ENCODE data around the gene TMEM150A. TPM values are rescaled to one million over a fixed set of nuclear protein-coding genes. Genes with fewer than 3 reads are reported as not detected.

Gene TMEM150A
- total RNA-seq, 1 donor from 2014 or later, result 9.2 TPM

DNA sequence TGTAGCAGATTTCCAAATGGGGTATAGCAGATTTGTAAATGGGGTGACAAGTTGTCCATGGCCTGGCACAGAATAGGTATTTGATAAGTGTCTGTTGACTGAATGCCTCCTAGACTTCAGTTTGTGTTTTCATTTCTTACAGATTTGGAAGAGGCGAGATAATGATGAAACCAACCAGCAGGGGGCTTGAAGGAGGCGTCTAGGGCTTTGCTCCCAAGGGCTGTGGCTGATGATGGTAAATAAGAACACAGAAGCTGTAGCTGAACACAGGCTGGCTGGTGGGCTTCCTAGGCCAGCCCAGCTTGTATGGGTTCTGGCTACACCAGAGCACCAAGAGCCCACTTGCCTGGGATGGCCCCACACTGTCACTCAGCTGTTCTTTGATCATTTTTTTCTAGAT lies 46.1 kb upstream of the TMEM150A start:
- no peak for FAIRE-seq

DNA sequence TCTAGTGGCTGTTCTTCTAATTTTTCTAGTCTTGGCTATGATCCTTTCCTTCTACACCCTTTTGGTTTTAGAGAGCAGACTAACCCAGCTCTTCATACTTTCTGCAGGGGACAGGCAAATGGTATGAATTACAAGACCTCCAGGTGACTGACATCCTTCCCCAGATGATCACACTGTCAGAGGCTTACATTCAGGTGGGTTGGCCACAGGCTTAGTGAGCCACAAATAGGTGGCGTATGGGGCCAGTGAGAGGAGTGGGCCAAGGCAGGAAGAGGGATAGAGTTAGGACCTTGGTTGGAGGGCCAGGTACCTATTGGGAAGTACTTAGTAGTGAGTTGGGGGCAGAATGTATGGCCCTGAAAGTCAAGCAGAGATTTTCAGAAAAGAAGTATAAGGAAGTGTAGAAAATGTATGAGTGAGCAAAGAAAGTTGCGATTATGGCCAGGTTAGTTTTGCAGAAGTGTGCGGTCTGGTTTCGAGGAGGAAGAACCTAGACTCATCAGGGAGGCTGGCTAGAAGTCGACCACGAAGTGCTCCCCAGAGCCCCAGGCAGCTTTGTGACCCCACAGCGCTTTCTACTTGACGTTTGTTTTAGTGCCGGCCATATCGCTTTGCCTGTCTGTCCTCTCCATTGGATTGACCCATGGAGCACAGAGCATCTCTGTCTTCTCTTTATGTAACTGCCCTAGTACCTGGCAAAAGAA lies 45.5 kb upstream of the TMEM150A start:
- TF ChIP-seq, protein P1, sequence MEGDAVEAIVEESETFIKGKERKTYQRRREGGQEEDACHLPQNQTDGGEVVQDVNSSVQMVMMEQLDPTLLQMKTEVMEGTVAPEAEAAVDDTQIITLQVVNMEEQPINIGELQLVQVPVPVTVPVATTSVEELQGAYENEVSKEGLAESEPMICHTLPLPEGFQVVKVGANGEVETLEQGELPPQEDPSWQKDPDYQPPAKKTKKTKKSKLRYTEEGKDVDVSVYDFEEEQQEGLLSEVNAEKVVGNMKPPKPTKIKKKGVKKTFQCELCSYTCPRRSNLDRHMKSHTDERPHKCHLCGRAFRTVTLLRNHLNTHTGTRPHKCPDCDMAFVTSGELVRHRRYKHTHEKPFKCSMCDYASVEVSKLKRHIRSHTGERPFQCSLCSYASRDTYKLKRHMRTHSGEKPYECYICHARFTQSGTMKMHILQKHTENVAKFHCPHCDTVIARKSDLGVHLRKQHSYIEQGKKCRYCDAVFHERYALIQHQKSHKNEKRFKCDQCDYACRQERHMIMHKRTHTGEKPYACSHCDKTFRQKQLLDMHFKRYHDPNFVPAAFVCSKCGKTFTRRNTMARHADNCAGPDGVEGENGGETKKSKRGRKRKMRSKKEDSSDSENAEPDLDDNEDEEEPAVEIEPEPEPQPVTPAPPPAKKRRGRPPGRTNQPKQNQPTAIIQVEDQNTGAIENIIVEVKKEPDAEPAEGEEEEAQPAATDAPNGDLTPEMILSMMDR (IDR thresholded peaks at IDR 0.05; ENCODE audit: insufficient read depth, low read length, severe bottlenecking), result no peak
- Histone ChIP-seq H3K36me3 (ENCODE audit: control insufficient read depth, insufficient read depth, low read length) (peaks cover 26% of the 10 kb centered on the region), H3K4me3 (ENCODE audit: low read depth, low read length) (no peak overlapping the region), H3K27me3 (ENCODE audit: control insufficient read depth, insufficient read depth, low read length) (no peaks in the 10 kb centered on the region)
- DNase-seq (ENCODE audit: low read depth) (no peak), FAIRE-seq (no peak)

More for the DNA sequence above, 46.1 kb upstream of the TMEM150A start:
- Histone ChIP-seq H3K36me3 (ENCODE audit: control insufficient read depth, insufficient read depth, low read length) (peaks cover 25% of the 10 kb centered on the region), H3K4me3 (ENCODE audit: low read depth, low read length) (no peak overlapping the region), H3K27me3 (ENCODE audit: control insufficient read depth, insufficient read depth, low read length) (no peaks in the 10 kb centered on the region)
- DNase-seq (ENCODE audit: low read depth), result no peak
- TF ChIP-seq, protein P1 (IDR thresholded peaks at IDR 0.05; ENCODE audit: insufficient read depth, low read length, severe bottlenecking), result peak; percentile 48

DNA sequence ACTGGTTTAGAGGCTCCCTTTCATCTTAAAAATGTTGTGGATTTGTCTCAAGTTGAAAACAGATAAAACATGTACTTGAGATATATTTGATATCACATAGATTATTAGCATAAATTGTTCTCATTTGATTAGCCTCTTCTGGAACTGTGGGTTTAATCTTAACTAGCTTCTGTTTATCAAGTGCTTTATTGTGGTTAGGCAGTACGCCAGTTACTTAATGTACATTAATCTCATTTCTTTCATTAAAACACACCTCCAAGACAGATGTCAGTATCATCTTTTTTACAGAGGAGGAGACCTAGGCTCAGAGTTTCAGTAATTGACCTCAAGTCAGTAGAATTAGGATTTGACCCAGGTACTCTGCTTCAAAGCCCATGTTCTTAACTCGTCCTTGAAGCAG lies 43.7 kb upstream of the TMEM150A start:
- DNase-seq (ENCODE audit: low read depth), result no peak
- TF ChIP-seq, protein P1 (IDR thresholded peaks at IDR 0.05; ENCODE audit: insufficient read depth, low read length, severe bottlenecking), result no peak
- peaks cover 29% of the 10 kb centered on the region for H3K36me3 ChIP-seq (ENCODE audit: control insufficient read depth, insufficient read depth, low read length)
- FAIRE-seq, result no peak
- no peaks in the 10 kb centered on the region for H3K27me3 ChIP-seq (ENCODE audit: control insufficient read depth, insufficient read depth, low read length)
- H3K4me3 ChIP-seq (ENCODE audit: low read depth, low read length), result no peak overlapping the region

DNA sequence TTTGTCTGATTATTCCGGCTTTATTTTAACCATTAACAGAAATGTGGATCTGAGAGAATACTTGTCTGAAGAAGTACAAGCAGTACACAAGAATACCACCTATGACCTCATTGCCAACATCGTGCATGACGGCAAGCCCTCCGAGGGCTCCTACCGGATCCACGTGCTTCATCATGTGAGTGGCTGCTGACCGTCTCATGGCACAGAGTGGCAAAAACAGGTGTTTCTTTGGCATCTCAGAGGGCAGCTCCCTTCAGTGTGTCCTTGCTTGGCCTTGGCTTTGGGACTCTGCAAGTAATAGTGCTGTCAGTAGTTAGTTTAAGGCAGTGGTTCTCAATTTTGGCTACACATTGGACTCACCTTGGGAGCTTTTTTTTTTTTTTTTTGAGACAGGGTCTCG lies 42.4 kb upstream of the TMEM150A start:
- Histone ChIP-seq H3K27me3 (ENCODE audit: control insufficient read depth, insufficient read depth, low read length) (no peaks in the 10 kb centered on the region), H3K36me3 (ENCODE audit: control insufficient read depth, insufficient read depth, low read length) (peaks cover 33% of the 10 kb centered on the region), H3K4me3 (ENCODE audit: low read depth, low read length) (no peak overlapping the region)
- FAIRE-seq, result no peak
- TF ChIP-seq, protein P1 (IDR thresholded peaks at IDR 0.05; ENCODE audit: insufficient read depth, low read length, severe bottlenecking), result no peak
- no peak for DNase-seq (ENCODE audit: low read depth)

DNA sequence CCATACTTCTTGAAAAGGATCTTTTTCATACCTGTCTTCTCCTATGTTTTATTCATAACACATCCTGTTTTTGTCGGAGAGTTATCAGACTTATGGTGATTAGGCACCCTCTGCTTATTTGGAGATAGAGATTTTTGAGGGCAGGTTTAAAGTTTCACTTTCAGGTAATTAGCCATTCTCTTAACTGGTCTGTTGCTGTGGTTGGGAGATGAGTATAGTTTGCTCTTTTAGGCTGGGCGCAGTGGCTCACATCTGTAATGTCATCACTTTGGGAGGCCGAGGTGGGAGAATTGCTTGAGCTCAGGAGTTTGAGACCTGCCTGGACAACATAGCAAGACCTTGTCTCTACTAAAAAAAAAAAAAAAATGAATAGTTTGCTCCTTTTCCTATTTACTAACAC lies 40.2 kb upstream of the TMEM150A start:
- TF ChIP-seq, protein P1 (IDR thresholded peaks at IDR 0.05; ENCODE audit: insufficient read depth, low read length, severe bottlenecking), result no peak
- DNase-seq (ENCODE audit: low read depth) (no peak), FAIRE-seq (no peak)
- H3K27me3 ChIP-seq (ENCODE audit: control insufficient read depth, insufficient read depth, low read length), result no peaks in the 10 kb centered on the region
- no peak overlapping the region for H3K4me3 ChIP-seq (ENCODE audit: low read depth, low read length)
- peaks cover 31% of the 10 kb centered on the region for H3K36me3 ChIP-seq (ENCODE audit: control insufficient read depth, insufficient read depth, low read length)

DNA sequence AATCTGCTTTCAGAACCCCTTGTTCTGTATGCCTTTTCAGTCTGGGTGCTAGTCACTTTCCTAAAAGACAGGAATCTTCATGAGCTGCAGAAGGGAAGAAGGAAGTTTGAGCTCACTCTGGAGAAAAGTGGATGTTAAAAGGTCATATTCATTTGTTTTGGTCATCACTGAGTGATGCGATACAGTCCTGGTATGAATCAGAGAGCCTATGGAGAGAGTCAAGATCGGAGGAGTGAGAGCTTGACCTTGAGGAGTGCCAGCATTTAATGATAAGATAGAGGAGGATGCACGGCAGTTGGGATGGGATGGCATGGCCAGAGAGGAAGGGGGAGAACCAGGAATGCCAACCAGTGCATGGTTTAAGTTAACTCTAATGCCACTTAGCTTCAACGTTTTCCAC lies 33.1 kb upstream of the TMEM150A start:
- no peak for DNase-seq (ENCODE audit: low read depth)
- peaks cover 17% of the 10 kb centered on the region for H3K36me3 ChIP-seq (ENCODE audit: control insufficient read depth, insufficient read depth, low read length)
- no peak for FAIRE-seq
- no peaks in the 10 kb centered on the region for H3K27me3 ChIP-seq (ENCODE audit: control insufficient read depth, insufficient read depth, low read length)
- TF ChIP-seq, protein P1 (IDR thresholded peaks at IDR 0.05; ENCODE audit: insufficient read depth, low read length, severe bottlenecking), result no peak
- no peak overlapping the region for H3K4me3 ChIP-seq (ENCODE audit: low read depth, low read length)

Measured in bronchial epithelial cell (primary cell).